Measurements from ENCODE around the gene ZNF23. TPM values are rescaled to one million over a fixed set of nuclear protein-coding genes. Genes with fewer than 3 reads are reported as not detected.

ZNF23 gene
- total and polyA plus RNA-seq, 8 donors, result 1.2 to 52.6 (median 5.5) TPM

DNA sequence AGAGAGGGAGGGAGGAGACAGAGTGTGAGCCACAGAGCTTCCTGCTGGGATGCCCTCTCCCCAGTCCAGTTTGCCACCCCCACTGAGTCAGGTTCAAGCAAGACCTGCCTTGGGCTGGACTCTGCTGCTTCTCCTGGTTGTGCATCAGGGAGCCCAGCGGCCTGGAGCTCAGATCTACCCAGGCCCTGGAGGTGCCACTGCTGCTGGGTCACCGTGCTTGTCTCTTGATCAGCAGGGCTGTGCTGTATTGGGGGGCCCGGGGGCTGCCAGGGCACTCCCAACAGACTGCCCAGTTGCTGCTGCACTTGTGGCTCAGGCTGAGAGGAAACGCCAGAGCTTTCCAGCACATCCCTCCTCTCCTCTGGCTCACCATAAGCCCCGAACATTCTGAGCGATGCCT is 29.1 kb downstream of the ZNF23 start:
- no peak overlapping the region for H3K4me3 ChIP-seq
- 70 to 82% (median 74%) methylated on average over 4 to 6 of the region's 6 CpGs for WGBS, 5 donors
- H3K36me3 ChIP-seq, result no peaks in the 10 kb centered on the region
- H3K9me3 ChIP-seq, result peaks cover 0 to 6% (median 0%) of the 10 kb centered on the region in 4 donors
- H3K27ac ChIP-seq, result no peak overlapping the region
- TF ChIP-seq EP300 (IDR thresholded peaks at IDR 0.05), result no peak
- no peaks in the 10 kb centered on the region for H3K4me1 ChIP-seq
- DNase-seq, result no peak
- intact Hi-C loops (cut with DNase I; ENCODE audit: low total_unique reads), result no loop called here
- peaks cover 0 to 13% (median 0%) of the 10 kb centered on the region in 3 donors for H3K27me3 ChIP-seq

- Histone ChIP-seq H3K4me1 (no peaks in the 10 kb centered on the region), H3K27me3 (peaks cover 0 to 18% (median 3%) of the 10 kb centered on the region in 3 donors), H3K4me3 (no peak overlapping the region), H3K27ac (no peak overlapping the region), H3K9me3 (peaks cover 0 to 6% (median 0%) of the 10 kb centered on the region in 4 donors), H3K36me3 (no peaks in the 10 kb centered on the region)
- WGBS, 5 donors, result 90 to 95% (median 91%) methylated on average over 2 to 9 of the region's 9 CpGs
- intact Hi-C loops (cut with DNase I; ENCODE audit: low total_unique reads), result no loop called here
- DNase-seq, result no peak
- TF ChIP-seq CTCF (IDR thresholded peaks at IDR 0.05) (no peak), POLR2A (IDR thresholded peaks at IDR 0.05) (no peak), POLR2AphosphoS5 (IDR thresholded peaks at IDR 0.05) (no peak), EP300 (IDR thresholded peaks at IDR 0.05) (no peak)
Observed at GRCh38 chr16:71431991-71432390, 30.1 kb downstream of the ZNF23 start.

GRCh38 chr16:71431176-71431575 is 30.9 kb downstream of the ZNF23 start:
- H3K4me1 ChIP-seq, result peaks cover 0 to 4% (median 0%) of the 10 kb centered on the region in 4 donors
- no peaks in the 10 kb centered on the region for H3K36me3 ChIP-seq
- intact Hi-C loops (cut with DNase I; ENCODE audit: low total_unique reads), result no loop called here
- H3K4me3 ChIP-seq, result no peak overlapping the region
- 84 to 91% (median 84%) methylated on average over 14 of the region's 14 CpGs for WGBS, 5 donors
- no peak for TF ChIP-seq CTCF (IDR thresholded peaks at IDR 0.05)
- TF ChIP-seq POLR2A (IDR thresholded peaks at IDR 0.05), result no peak
- TF ChIP-seq EP300 (IDR thresholded peaks at IDR 0.05), result no peak
- no peak for TF ChIP-seq POLR2AphosphoS5 (IDR thresholded peaks at IDR 0.05)
- DNase-seq, result peak in 1 of 2 donors; percentile 24
- H3K9me3 ChIP-seq, result peaks cover 0 to 6% (median 0%) of the 10 kb centered on the region in 4 donors
- no peak overlapping the region for H3K27ac ChIP-seq
- peaks cover 0 to 21% (median 11%) of the 10 kb centered on the region in 3 donors for H3K27me3 ChIP-seq

GRCh38 chr16:71430744-71431143 is 31.3 kb downstream of the ZNF23 start:
- peaks cover 4 to 24% (median 16%) of the 10 kb centered on the region in 3 donors for H3K27me3 ChIP-seq
- no peak for DNase-seq
- intact Hi-C loops (cut with DNase I; ENCODE audit: low total_unique reads), result no loop called here
- WGBS, 5 donors, result 58 to 77% (median 70%) methylated on average over 6 of the region's 6 CpGs
- H3K4me1 ChIP-seq, result peaks cover 0 to 7% (median 0%) of the 10 kb centered on the region in 4 donors
- TF ChIP-seq CTCF (IDR thresholded peaks at IDR 0.05), result no peak
- TF ChIP-seq POLR2AphosphoS5 (IDR thresholded peaks at IDR 0.05), result no peak
- TF ChIP-seq EP300 (IDR thresholded peaks at IDR 0.05), result no peak
- TF ChIP-seq POLR2A (IDR thresholded peaks at IDR 0.05), result no peak
- H3K36me3 ChIP-seq, result no peaks in the 10 kb centered on the region
- no peak overlapping the region for H3K27ac ChIP-seq
- no peak overlapping the region for H3K4me3 ChIP-seq
- H3K9me3 ChIP-seq, result peaks cover 0 to 6% (median 0%) of the 10 kb centered on the region in 4 donors

- peaks cover 0 to 7% (median 0%) of the 10 kb centered on the region in 4 donors for H3K4me1 ChIP-seq
- H3K9me3 ChIP-seq, result peaks cover 0 to 6% (median 0%) of the 10 kb centered on the region in 4 donors
- TF ChIP-seq POLR2AphosphoS5 (IDR thresholded peaks at IDR 0.05), result no peak
- no peak for TF ChIP-seq EP300 (IDR thresholded peaks at IDR 0.05)
- no peak for TF ChIP-seq CTCF (IDR thresholded peaks at IDR 0.05)
- TF ChIP-seq POLR2A (IDR thresholded peaks at IDR 0.05), result no peak
- no peak for DNase-seq
- WGBS, 5 donors, result 69 to 85% (median 73%) methylated on average over 3 of the region's 3 CpGs
- H3K4me3 ChIP-seq, result no peak overlapping the region
- intact Hi-C loops (cut with DNase I; ENCODE audit: low total_unique reads), result no loop called here
- H3K27ac ChIP-seq, result no peak overlapping the region
- H3K36me3 ChIP-seq, result no peaks in the 10 kb centered on the region
- peaks cover 6 to 36% (median 21%) of the 10 kb centered on the region in 3 donors for H3K27me3 ChIP-seq
Observed at GRCh38 chr16:71429581-71429980, 32.5 kb downstream of the ZNF23 start.

Data from stomach (tissue), 9 donors.